GM12873 (cell line): ENCODE measurements around the gene CD300LB.

Experiments used
- CTCF ChIP-seq: IDR thresholded peaks from 2 replicates; pipeline ENCODE4 v1.5.1; 2012; ENCODE audit warnings: low read depth, mild to moderate bottlenecking, moderate library complexity, low read length, control low read depth; ENCODE audit not compliant: insufficient read depth; ENCODE audit errors: missing control alignments

The CD300LB gene

GRCh38 chr17:74558882-74559519, 27.7 kb upstream of the CD300LB start:
- TF ChIP-seq CTCF = no peak

GRCh38 chr17:74555427-74555940, 24.2 kb upstream of the CD300LB start:
- no peak for TF ChIP-seq CTCF

GRCh38 chr17:74554909-74555308, 23.6 kb upstream of the CD300LB start:
- no peak for TF ChIP-seq CTCF

GRCh38 chr17:74552037-74552436, 20.8 kb upstream of the CD300LB start:
- no peak for TF ChIP-seq CTCF

GRCh38 chr17:74550602-74551001, 19.3 kb upstream of the CD300LB start:
- no peak for TF ChIP-seq CTCF

- TF ChIP-seq CTCF = no peak
Measured at GRCh38 chr17:74549343-74549742, 18.1 kb upstream of the CD300LB start.

GRCh38 chr17:74547736-74548135, 16.5 kb upstream of the CD300LB start:
- TF ChIP-seq CTCF = no peak
